Spleen (tissue), 7 donors: ENCODE data around the gene ARHGDIB.
A peak's percentile ranks its signal among the peaks of the same experiment; 100 is the strongest.

Experiments
- CTCF ChIP-seq, 11 experiments: fragments of 200-600 bp in 7 of 11; fragments of 450-650 bp in 4 of 11; sonication (generic) in 4 of 11; IDR thresholded peaks in 8 of 11; conservative IDR thresholded peaks in 3 of 11; 1 replicate in 7 of 11; 2 replicates in 4 of 11; pipeline versions ENCODE4 v1.4.0 to v1.8.0; 2016 to 2021; ENCODE audit warnings: antibody characterized with exemption in 11 of 11, inconsistent platforms in 4 of 11, mild to moderate bottlenecking in 1 of 11
- POLR2AphosphoS5 ChIP-seq, 3 donors: sonication (generic); formaldehyde crosslinking; IDR thresholded peaks; one replicate each; pipeline ENCODE4 v1.5.1; 2017; ENCODE audit warnings: antibody characterized with exemption in 3 of 3
- donor health status: DM: no; HTN: no; CAD: no; lungs with moderate emphysema.
- donor health status: DM: no; HTN: no; CAD: no.
- donor health status: DM: no; HTN: no; CAD: no.

- TF ChIP-seq POLR2AphosphoS5 (IDR thresholded peaks at IDR 0.05) (peak in 2 of 3 donors; percentile 63 to 92), CTCF (IDR thresholded peaks at IDR 0.05 in 8 of 11, conservative IDR thresholded peaks at IDR 0.05 in 3 of 11) (no peak)
These were observed at the start of gene ARHGDIB for GRCh38 chr12:14961466-14962152.
